ENCODE data around the gene KIF25.

Gene KIF25

DNA sequence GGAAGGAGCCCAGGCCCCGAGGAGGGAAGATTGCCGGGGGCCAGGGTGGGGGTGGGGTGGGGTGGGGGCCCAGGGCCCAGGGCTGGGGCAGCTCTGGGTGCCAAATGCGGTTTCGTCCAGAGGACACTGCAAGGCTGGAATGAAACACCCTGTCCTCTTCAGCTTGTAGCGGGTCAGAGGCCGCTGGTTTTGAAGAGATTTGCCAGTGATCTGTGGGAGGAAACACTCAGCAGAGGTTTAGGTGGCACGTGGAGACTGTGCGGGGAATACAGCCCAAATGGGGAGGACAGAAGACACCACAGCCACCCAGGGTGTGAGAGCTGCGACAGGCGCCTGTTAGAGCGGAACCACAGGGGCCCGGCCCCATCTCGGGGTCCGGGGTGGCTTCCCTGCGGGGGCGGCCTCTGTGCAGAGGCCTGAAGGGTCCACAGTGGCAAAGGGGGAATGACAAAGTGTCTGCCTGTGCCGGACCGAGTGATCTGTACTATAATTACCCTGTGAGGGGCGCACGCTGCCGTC is 52.3 kb downstream of the KIF25 start:
- DNase-seq (ENCODE audit: low read depth in 2 of 2) = no peak

DNA sequence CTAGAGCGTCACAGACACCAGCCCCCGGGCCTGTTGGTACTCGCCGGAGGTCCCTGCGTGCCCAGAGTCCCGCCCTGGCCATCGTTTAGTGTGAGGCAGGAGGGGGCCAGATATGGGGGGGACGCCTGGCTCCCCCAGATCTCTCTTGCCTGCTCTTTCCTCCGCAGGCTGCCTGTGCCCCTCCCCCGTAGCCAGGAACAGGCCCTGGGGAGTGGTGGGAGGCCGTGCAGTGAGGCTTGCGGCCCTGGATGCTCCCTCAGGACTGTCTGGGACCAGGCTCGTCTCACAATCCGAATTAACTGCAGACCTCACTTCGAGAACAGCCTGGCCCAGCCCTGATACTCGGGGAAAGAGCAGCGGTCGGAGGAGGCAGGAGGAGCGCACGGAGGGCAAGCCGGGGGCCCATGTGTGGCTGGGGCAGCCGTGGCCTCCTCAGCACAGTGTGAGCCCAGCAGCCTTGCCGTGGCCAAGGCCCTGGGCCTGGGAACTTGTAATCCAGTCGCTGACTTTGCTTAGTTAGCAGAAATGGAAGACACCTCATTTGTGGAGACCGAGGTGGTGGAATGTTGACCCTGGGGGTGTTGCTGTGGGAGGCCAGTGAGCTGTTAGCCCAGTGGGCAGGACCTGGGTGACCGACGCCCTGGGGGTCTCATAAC is 52.9 kb downstream of the KIF25 start:
- DNase-seq (ENCODE audit: low read depth in 2 of 2) = no peak

DNA sequence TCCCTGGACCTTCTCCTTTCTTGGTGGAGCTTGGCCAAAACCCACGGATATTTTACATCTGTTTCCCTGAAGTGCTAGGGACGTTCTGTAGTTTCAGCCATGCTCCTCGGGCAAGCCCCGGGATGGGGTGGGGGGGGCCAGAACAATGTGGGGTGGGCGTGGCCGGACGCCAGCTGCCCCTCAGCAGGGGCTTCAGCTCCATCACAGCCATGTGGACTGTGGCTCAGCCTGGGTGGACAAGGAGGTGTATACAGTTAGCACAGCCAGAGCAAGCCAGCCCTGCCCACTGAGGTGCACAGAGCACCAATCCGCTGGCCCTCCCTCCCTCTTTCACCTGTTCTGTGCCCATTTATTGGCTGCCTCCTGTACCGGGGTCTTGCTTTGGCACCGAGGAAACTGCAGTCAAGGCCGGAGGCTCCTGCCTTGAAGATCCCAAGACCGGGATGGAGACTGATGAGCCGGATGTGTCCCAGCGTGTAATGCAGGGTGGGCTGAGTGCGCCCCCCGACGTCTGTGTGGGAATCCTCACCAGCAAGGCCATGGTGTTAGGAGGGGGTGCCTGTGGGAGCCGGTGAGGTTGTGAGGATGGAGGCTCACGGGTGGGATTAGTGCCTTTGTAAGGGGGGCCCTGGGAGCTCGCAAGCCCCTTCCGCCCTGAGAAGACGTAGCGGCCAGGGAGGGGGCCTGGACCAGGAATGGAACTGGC is 53.6 kb downstream of the KIF25 start:
- no peak for DNase-seq (ENCODE audit: low read depth in 2 of 2)

DNA sequence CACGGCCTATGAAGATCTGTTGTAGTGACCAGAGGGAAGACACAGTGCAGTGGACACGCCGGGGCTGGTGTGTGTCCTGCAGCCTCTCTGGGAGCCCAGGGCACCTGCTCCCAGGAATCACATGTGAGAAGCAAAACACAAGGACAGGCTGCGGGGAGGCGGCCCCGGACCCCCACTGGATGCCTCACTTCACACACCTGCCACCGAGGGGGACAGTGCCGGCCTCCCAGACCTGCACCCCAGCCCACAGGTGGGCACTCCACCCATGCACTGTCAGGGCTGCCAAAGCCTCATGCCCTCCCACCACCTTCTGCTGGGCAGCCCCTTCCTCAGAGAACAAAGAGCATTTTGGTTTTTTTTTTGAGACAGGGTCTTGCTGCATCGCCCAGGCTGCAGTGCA is 54.2 kb downstream of the KIF25 start:
- no peak for DNase-seq (ENCODE audit: low read depth in 2 of 2)

DNA sequence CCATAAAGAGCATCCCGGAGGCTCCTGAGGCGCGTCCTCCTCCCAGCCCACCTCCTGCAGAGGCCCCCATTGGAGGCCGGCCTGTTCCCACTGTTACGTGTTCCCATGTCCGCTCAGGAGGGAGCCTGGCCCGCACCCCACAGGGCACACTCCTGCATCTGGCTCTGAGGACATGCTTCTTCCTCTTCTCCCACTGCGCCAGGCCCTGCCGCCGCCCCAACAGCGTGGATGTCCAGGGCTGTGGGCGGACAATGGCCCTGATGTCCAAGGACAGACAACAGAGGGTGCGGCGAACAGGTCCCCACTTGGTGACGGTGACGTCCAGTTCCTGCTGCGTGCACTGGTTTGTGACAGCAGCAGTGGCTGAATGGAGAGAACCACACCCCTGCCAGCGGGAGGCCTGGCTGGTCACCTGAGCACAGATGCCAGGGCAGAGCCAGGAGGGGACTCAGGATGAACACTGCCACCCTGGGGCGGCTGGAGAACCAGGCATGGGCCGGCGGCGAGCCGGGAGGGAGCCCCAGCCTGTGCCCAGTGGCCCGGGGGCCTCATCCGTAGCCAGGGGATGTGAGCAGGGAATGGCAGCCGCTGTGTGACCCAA is 54.9 kb downstream of the KIF25 start:
- DNase-seq (ENCODE audit: low read depth in 2 of 2) = no peak

DNA sequence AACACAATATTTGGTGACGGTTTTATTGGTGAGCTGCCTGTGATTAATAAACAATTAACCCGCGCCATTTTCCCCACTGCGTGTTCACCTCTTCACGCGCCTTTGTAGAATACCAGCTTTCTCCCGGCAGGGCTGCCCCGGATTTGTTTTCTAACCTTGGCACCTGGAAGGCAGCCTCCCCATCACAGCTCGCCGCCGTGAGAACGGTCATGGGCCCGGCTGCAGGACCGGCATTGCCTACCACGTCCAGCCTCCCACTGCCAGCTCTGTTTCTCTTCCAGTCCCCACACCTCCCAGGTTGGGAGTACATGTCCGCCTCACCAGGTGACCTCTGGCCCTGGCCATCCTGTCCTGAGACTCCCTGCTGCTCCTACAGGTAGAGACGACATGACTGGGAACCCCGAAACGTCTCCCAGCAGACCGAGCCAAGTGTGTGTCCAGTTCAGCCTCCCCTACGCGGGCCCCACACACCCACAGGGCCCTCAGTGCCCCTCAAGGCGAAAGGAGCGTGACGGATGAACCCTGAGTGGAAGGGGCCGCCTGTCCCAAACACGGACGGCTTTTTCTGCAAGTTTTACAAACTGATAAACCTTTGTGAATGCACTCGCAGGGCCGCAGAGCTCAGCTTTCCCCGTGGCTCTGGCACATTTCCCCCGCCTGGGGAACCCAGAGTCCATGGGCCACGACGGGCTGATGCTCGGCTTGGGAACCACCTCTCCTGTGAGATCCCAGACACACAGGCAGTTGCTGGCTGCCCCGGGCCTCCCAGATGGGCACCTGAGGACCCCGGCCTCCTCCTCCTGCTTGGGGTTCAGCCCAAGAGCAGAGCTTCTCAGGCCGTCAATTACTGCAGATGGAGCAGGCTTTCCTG is 55.9 kb downstream of the KIF25 start:
- no peak for DNase-seq (ENCODE audit: low read depth in 2 of 2)

DNA sequence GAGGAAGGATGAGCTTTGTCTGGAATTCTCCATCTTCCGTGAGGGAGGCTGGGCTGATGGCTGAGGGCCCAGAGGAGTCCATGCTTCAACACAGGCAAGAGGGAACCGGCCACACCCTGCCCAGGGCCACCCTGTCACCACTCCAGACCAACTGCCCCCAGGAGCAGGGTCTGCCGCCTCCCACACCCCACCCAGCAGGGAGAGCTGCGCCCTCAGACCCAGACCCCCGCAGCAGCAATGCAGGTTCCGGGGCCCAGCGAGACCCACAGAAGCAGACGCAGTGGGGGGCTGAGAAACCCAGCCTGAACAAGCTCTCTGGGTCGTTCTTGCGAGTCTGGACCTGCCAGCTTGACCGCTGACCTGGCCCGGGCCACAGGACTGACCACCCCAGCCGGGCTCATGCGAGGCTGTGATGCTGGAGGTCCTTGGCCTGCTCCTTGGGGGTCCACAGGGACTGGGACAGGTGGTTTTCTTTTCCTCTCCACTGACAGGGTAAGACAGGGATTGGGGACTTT is 56.5 kb downstream of the KIF25 start:
- no peak for DNase-seq (ENCODE audit: low read depth in 2 of 2)

DNA sequence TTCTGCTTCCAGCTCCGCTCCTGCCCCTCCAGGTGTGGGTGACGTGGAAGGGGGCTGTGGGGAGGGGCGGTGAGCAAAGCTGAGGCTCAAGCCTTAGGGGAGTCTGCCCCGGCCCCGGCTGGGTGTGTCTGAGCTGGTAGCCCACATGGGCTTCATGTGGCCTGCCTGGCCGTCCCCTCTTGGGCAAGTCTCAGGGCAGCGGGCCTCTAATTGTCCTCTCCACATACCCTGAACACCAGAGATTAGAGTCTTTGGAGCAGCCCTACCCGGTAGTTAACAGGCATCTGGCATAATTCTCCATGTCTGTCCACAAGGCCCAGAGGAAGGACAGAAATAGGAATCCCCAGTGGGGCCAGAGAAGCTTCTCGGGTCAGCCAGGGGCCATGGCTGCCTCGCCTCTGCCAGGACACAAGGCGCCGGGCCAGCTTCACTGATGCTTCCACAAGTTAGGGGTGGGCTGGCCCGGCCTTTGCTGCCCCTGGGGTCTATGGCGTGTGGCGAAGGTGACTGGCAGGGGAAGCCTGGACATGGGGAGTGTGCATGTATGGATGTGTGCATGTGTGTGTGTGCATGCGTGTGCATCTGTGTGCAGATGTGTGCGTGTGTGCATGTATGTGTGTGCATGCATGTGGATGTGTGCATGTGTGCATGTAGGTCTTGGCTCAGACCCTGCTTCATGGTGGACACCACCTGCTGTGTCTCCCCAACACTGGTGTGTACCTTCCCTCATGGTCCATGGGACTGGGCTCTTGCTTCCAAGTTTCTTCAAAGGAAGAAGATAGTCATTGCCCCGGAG is 57.5 kb downstream of the KIF25 start:
- DNase-seq (ENCODE audit: low read depth in 2 of 2) = no peak

DNA sequence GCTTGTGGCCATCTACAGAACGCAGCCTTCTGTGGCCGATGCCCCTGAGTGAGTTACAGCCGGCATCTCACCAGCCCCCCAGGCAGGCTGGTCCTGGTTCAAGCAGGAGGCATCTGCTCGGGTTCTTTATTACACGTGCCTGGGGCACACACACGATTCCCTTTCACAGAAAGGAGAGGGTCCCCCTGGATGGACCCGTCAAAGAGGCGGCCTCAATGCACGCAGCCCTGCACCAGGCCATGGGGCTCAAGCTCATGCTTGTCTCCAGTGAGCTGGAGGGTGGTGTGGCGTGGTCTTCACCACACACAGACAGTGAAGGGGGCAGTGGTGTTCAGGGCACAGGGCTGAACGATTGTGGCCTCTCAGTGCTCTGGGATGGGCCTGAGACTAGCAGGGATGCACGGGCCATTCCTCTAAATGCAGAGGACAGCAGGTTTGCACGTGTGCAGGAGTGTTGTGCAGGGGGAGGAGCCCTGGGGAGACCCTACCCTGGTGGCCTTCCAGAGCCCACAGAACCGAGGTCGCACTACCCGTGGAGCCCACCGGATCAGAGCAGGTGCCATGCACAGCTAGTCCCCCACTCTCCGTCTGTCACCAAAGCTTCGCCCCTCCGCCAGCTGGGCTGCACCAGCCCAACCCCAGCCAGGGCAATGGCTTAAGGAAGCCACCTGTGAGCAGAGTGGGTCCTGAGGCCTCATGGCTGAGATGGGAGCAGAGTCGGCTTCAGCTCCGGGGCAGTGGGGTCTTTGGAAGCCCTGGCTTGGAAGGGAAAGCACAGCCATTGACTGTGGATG is 58.4 kb downstream of the KIF25 start:
- DNase-seq (ENCODE audit: low read depth in 2 of 2) = no peak

DNA sequence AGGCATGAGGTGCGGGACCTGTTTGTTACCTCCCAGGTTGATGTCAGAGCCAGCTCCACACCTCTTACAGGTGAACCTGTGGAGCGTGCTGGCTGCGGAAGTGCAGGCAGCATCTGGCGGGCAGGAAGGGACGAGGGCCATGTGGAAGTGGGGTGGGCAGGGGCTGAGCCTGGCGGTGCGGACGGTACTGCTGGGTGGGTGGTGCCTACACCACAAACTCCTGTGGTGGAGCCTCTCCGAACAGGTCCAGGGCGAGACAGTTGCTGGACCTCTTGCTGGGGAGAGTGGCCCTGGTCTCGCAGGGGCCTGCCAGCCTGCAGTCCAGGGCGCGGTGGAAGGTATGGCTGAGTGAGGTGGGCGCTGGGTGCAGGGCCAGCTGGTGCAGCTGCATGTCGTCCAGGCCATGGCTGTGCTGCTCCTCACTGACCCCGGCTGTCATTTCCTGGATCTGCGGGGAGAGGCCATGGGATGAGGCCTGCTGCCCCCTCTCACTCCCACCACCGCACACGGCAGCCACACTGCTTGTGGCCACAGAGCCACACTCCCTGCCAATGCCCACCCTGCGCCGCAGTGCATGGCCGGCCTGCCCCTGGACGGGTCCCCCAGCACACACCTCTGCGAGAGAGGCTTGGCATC is 59.5 kb downstream of the KIF25 start:
- DNase-seq (ENCODE audit: low read depth in 2 of 2) = no peak

DNA sequence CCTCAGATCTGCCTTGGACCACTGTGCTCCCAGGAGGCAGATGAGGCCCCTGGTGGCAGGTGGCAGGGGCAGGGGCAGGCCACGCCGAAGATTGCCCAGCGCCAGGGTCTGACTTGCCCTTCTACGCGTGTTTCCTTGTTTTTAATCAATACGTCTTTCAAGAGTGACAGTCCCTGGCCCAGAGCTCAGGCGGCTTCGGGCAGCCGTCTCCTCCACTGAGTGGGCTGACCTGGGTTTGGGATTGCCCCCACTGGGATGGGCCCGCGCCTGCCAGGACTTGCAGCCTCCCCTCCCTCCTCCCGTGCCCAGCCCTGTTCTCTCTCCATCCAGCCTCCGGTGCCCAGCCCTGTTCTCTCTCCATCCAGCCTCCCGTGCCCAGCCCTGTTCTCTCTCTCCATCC is 60.4 kb downstream of the KIF25 start:
- no peak for DNase-seq (ENCODE audit: low read depth in 2 of 2)

DNA sequence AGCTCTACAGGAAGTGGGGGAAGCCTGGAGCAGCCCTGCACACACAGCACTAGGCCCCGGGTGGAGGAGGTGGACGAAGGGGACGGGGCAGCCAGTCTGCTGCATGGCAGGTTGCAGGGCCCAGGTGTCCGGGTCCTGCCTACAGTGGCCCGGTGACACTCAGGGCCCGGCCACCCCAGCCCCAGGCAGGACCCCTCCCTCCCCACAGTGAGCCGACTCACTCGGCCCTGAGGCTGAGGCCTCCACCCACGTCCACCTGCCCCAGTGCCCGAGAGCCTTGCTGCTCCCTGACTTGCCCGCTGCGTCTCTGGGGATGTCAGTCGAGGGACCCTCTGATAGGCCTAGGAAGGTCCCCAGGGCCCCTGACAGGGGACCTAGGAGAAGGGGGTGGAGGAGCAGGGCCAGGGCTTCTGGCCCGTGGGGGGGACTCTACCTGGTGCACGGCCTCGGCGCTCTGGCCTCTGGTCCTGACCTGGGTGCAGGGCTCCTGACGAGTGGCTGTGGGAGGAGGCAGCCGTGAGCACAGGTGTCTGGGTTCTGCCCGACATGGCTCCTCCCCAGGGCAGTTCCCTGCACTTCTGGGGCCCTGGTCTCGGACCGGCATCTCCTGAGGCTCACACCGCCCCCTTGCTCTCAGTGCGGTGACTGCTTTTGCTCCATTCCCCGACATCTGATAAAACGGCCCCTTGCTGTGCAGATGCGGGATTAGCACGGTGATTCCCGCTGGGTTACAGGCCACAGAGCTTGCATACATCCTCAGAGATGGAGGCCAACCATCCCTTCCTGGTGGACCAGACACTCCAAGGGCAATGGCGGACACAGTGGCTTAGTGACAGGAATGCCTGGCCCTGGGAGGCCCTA is 61.5 kb downstream of the KIF25 start:
- no peak for DNase-seq (ENCODE audit: low read depth in 2 of 2)

DNA sequence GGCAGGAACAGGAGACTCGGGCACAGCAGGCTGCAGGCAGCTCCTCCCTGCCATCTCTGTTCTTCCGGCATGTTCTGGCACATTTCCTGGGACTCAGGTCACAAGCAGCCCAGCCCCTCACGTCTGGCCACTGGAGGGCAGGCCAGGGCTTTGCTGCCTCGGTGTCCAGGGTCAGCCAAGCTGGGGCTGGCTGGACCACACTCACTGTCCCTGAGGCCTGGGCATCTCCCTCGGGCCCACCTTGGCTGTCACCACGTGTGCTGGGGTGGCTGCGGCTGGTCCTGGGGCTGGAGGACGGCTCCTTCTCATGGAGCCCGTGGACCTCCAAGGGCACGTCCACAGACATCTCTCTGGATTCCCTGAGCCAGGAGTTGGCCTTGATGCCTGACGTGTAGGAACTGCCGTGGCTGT is 63.1 kb downstream of the KIF25 start:
- DNase-seq (ENCODE audit: low read depth in 2 of 2) = no peak

DNA sequence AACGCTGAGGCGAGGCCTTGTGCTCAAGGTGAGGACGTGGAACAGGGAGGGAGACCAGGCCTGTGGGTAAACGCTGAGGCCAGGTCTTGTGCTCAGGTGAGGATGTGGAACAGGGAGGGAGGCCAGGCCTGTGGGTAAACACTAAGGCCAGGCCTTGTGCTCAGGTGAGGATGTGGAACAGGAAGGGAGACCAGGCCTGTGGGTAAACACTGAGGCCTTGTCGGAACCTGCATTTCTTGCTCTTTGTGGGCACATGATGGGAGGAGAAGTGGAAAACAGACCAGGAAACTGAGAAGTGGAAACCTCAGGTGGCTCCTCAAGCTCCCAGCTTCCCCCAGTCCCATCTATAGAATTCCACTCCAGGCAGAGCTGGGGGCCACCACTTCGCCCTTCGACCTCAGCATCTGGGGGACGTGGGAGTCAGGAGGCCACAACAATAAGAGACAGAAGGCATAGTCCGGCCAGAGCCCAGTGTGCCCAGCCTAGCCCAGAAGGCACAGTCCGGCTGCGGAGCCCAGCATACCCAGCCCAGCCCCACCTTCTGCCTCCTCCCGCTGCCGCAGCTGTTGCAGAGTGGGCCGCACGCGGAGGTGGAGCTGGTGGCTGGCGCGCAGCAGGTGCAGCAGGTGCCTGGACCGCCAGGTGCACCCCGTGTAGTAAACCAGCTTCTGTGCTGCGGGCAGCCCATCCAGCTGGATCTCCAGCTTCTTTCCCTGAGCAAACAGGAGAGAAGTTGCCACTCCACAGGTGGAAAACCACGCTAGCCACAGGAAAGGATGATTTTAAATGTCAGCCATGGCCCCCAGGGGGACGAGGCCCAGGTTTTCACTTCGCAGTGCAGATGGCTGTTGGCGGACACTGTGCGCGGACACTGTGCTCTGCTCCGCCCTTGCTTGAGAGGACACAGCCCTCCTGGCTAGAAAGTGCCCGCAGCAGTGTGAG is 64.1 kb downstream of the KIF25 start:
- DNase-seq (ENCODE audit: low read depth in 2 of 2) = no peak

DNA sequence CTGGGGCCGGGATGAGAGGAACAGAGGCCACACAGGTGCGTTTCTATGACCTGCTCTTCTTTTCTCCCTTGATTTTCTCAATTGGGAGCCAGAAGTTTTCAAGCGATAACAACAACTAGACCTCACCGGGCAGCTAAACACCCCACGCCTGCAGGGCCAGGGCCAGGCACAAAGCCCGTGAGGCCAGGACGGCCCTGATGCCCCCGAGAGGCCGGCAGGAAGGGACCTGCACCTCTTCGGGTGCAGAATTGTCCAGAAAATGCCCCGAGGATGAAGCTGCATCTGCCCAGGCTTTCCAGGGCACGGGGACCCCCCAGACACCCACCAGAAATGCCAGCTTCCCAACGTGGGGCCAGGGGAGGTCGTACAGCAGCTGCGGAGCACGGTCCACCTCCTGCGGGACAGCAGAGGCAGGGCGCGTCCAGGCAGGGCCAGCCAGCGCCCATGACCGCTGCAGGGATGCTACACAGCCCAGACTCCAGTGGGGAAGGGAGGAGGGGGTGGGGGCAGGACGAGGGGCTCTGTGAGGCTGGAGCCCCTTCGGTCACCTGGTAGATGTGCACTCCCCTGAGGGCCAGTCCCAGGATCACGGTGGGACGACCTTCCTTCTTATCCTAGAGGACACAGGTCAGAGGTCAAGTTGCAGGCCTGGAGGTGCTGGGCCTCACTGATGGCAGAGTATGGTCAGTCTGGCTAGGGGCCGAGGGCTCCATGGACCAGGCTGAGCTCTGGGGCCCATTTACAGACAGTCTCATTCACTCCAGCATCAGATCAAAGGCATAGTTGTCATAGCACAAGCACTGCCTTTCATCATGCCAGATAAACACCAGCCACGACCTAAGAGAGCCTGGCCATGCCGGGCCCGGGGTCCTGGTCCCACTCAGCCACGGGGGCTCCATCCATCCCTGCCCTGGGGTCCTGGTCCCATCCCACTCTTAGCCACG is 65.1 kb downstream of the KIF25 start:
- no peak for DNase-seq (ENCODE audit: low read depth in 2 of 2)

DNA sequence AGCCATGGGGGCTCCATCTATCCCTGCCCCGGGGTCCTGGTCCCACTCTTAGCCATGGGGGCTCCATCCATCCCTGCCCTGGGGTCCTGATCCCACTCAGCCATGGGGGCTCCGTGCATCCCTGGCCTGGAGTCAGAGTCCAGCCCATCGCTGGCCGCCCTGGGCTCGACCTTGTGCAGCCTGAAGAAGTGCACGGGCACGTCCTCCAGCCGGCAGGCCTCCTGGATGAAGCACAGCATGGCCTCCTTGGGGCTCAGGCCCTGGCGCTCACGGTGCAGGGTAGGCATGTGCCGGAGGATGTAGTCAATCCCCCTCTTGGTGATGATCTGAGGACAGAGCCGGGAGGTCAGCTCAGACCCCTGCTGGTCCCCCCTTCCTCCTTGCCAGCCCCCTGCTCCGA is 66.0 kb downstream of the KIF25 start:
- no peak for DNase-seq (ENCODE audit: low read depth in 2 of 2)

Measured in stimulated activated CD4-positive, alpha-beta T cell treated with anti-CD3 and anti-CD28 coated beads, Interleukin-12 subunit alpha, Interleukin-12 subunit beta, amount 100 ng/mL, for 24 hours (primary cell).